Stimulated activated CD8-positive, alpha-beta memory T cell treated with anti-CD3 and anti-CD28 coated beads, Interleukin-4, amount 100 ng/mL, for 4 hours (primary cell): ENCODE measurements around the gene ITGAD.

Source experiments
- DNase-seq, 2 donors: peaks; one replicate each; pipeline ENCODE4 v3.0.0-alpha.2; 2020; ENCODE audit warnings: low read depth in 2 of 2, low spot score in 1 of 2

Gene ITGAD

GRCh38 chr16:31393056-31393455, at the start of gene ITGAD:
Gene ITGAD (plus strand): TSS chr16:31393335. CDS start chr16:31393361, 26 bp downstream.
- no peak for DNase-seq

- no peak for DNase-seq
Observed at GRCh38 chr16:31344712-31345111, 48.4 kb upstream of the ITGAD start.

GRCh38 chr16:31347445-31347844, 45.7 kb upstream of the ITGAD start:
- DNase-seq, result no peak

- no peak for DNase-seq
Observed at GRCh38 chr16:31348579-31348978, 44.6 kb upstream of the ITGAD start.

GRCh38 chr16:31350275-31351005, 42.7 kb upstream of the ITGAD start:
- DNase-seq, result no peak

GRCh38 chr16:31351246-31351941, 41.7 kb upstream of the ITGAD start:
- DNase-seq, result no peak

- no peak for DNase-seq
Observed at GRCh38 chr16:31351942-31352325, 41.2 kb upstream of the ITGAD start.

GRCh38 chr16:31352376-31353115, 40.6 kb upstream of the ITGAD start:
- no peak for DNase-seq

- peak; percentile 28 to 65 for DNase-seq
Observed at GRCh38 chr16:31354394-31355291, 38.5 kb upstream of the ITGAD start, which contains the start of gene ITGAX. Gene ITGAX (plus strand): TSS chr16:31355176. CDS start chr16:31355255, 79 bp downstream.

GRCh38 chr16:31355431-31356100, 37.6 kb upstream of the ITGAD start:
- DNase-seq, result no peak

GRCh38 chr16:31356566-31357323, 36.4 kb upstream of the ITGAD start:
- no peak for DNase-seq

- DNase-seq, result no peak
Observed at GRCh38 chr16:31357324-31358109, 35.6 kb upstream of the ITGAD start.

- DNase-seq, result no peak
Observed at GRCh38 chr16:31360251-31360650, 32.9 kb upstream of the ITGAD start.

- DNase-seq, result no peak
Observed at GRCh38 chr16:31361201-31362110, 31.7 kb upstream of the ITGAD start.

- no peak for DNase-seq
Observed at GRCh38 chr16:31362476-31363405, 30.4 kb upstream of the ITGAD start.

- DNase-seq, result no peak
Observed at GRCh38 chr16:31363721-31364120, 29.4 kb upstream of the ITGAD start.

- DNase-seq, result no peak
Observed at GRCh38 chr16:31364421-31364820, 28.7 kb upstream of the ITGAD start.
